ENCODE results near the gene BCAR3. TPM values are rescaled to one million over a fixed set of nuclear protein-coding genes. Genes with fewer than 3 reads are reported as not detected.

BCAR3 gene
- total RNA-seq, 4 donors from 2014 or later = 15.9 to 49.6 (median 30.8) TPM

- H3K27ac ChIP-seq = peak overlapping the region; percentile 21
These were observed 12.7 kb downstream of the BCAR3 start for GRCh38 chr1:93668951-93669350.

GRCh38 chr1:93668121-93668520 lies 13.5 kb downstream of the BCAR3 start:
- no peak overlapping the region for H3K4me3 ChIP-seq
- H3K27me3 ChIP-seq = no peaks in the 10 kb centered on the region
- no peak for DNase-seq (ENCODE audit: low spot score in 2 of 2)
- WGBS = 83% methylated on average over 5 of the region's 5 CpGs
- H3K4me1 ChIP-seq = peaks cover 97% of the 10 kb centered on the region
- TF ChIP-seq EP300 (IDR thresholded peaks at IDR 0.05) = no peak
- TF ChIP-seq POLR2AphosphoS5 (IDR thresholded peaks at IDR 0.05) = no peak
- TF ChIP-seq CTCF (IDR thresholded peaks at IDR 0.05) = no peak
- TF ChIP-seq POLR2A (IDR thresholded peaks at IDR 0.05) = no peak
- H3K27ac ChIP-seq = no peak overlapping the region
- no peaks in the 10 kb centered on the region for H3K9me3 ChIP-seq
- H3K36me3 ChIP-seq = no peaks in the 10 kb centered on the region

More at GRCh38 chr1:93668951-93669350, 12.7 kb downstream of the BCAR3 start:
- Histone ChIP-seq H3K9me3 (no peaks in the 10 kb centered on the region), H3K36me3 (no peaks in the 10 kb centered on the region), H3K4me1 (peaks cover 97% of the 10 kb centered on the region), H3K4me3 (no peak overlapping the region), H3K27me3 (no peaks in the 10 kb centered on the region)
- WGBS = 82% methylated on average over 5 of the region's 5 CpGs
- no peak for DNase-seq (ENCODE audit: low spot score in 2 of 2)
- no peak for TF ChIP-seq EP300 (IDR thresholded peaks at IDR 0.05)
- TF ChIP-seq POLR2AphosphoS5 (IDR thresholded peaks at IDR 0.05) = no peak
- no peak for TF ChIP-seq POLR2A (IDR thresholded peaks at IDR 0.05)
- TF ChIP-seq CTCF (IDR thresholded peaks at IDR 0.05) = no peak

- H3K4me1 ChIP-seq = peaks cover 97% of the 10 kb centered on the region
- DNase-seq (ENCODE audit: low spot score in 2 of 2) = no peak
- WGBS = 78% methylated on average over 4 of the region's 4 CpGs
- H3K27ac ChIP-seq = no peak overlapping the region
- no peak overlapping the region for H3K4me3 ChIP-seq
- H3K27me3 ChIP-seq = no peaks in the 10 kb centered on the region
- no peaks in the 10 kb centered on the region for H3K9me3 ChIP-seq
- H3K36me3 ChIP-seq = no peaks in the 10 kb centered on the region
- TF ChIP-seq POLR2A (IDR thresholded peaks at IDR 0.05) = no peak
- no peak for TF ChIP-seq CTCF (IDR thresholded peaks at IDR 0.05)
- TF ChIP-seq POLR2AphosphoS5 (IDR thresholded peaks at IDR 0.05) = no peak
- TF ChIP-seq EP300 (IDR thresholded peaks at IDR 0.05) = no peak
These were observed 14.0 kb downstream of the BCAR3 start for GRCh38 chr1:93667642-93668041.

- Histone ChIP-seq H3K27ac (peak overlapping the region; percentile 58), H3K9me3 (no peaks in the 10 kb centered on the region), H3K36me3 (no peaks in the 10 kb centered on the region), H3K4me3 (no peak overlapping the region), H3K27me3 (no peaks in the 10 kb centered on the region), H3K4me1 (peaks cover 97% of the 10 kb centered on the region)
- TF ChIP-seq CTCF (IDR thresholded peaks at IDR 0.05) (no peak), POLR2AphosphoS5 (IDR thresholded peaks at IDR 0.05) (peak in 1 of 3 donors; percentile 24)
- WGBS = 71% methylated on average over 14 of the region's 14 CpGs
- no peak for DNase-seq (ENCODE audit: low spot score in 2 of 2)
These were observed 14.8 kb downstream of the BCAR3 start for GRCh38 chr1:93666613-93667384.

GRCh38 chr1:93665015-93665414 lies 16.6 kb downstream of the BCAR3 start:
- no peak for DNase-seq (ENCODE audit: low spot score in 2 of 2)
- peak overlapping the region; percentile 69 for H3K27ac ChIP-seq
- H3K4me3 ChIP-seq = no peak overlapping the region
- H3K9me3 ChIP-seq = no peaks in the 10 kb centered on the region
- no peaks in the 10 kb centered on the region for H3K36me3 ChIP-seq
- H3K27me3 ChIP-seq = no peaks in the 10 kb centered on the region
- no peak for TF ChIP-seq EP300 (IDR thresholded peaks at IDR 0.05)
- TF ChIP-seq POLR2AphosphoS5 (IDR thresholded peaks at IDR 0.05) = no peak
- no peak for TF ChIP-seq POLR2A (IDR thresholded peaks at IDR 0.05)
- no peak for TF ChIP-seq CTCF (IDR thresholded peaks at IDR 0.05)
- WGBS = 36% methylated on average over 3 of the region's 3 CpGs
- H3K4me1 ChIP-seq = peaks cover 91% of the 10 kb centered on the region

Measured in suprapubic skin (tissue), 4 donors.